ENCODE results near the gene HBE1.
"Not testable (repeated sequence)": the region's sequence is repeated elsewhere in the genome, so short reads cannot be mapped to it uniquely, and the experiment has no call there.

Gene HBE1

DNA sequence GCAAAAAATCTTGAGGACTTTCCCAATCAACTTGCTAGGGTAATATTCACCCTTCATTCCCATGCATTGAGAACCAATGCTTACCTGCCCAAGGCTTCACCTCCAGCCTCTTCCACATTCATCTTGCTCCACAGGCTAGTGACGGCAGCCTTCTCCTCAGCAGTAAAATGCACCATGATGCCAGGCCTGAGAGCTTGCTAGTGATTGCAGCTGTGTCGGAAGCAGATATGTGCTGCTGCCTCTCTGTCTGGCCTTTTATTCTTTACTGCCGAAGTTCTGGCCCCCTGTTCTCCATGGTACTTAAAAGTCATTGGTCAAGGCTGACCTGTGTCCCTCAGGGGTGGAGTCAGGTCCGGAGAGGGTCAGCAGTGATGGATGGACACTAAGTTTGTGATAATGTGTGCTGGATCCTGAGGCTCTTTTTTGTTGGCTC, at the start of gene HBE1:
HBE1 (minus strand) TSS at position 231 of the 433 bp plus-strand sequence; CDS start at position 176, 55 bp downstream.
- no peak for DNase-seq

DNA sequence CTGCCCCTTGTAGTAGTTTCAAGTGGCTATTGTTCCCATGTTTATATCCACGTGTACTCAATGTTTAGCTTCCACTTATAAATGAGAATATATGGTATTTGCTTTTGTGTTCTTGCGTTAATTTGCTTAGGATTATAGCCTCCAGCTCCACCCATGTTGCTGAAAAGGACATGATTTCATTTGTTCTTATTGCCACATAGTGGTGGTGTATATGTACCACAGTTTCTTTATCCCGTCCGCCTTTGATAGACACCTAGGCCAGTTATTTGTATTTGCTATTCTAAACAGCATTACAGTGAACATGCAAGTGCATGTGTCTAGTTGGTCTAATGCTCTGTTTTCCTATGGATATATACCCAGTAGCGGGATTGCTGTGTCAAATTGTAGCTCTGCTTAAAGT, 47.5 kb upstream of the HBE1 start:
- no peak for DNase-seq

DNA sequence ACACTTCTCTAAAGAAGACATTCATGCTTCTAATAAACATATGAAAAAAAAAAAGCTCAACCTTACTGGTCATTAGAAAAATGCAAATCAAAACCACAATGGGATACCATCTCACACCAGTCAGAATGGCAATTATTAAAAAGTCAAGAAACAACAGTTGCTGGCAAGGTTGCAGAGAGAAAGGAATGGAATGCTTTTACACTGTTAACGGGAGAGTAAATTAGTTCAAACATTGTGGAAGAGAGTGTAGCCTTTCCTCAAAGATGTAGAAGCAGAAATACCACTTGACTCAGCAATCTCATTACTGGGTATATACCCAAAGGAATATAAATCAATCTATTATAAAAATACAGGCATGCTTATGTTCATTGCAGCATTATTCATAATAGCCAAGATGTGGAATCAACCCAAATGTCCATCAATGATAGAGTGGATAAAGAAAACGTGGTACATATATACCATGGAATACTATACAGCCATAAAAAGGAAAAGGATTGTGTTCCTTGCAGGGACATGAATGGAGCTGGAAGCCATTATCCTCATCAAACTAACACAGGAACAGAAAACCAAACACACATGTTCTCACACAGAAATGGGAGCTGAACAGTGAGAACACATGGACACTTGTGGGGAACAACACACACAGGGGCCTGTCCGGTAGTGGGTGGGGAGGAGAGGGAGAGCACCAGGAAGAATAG, 43.7 kb upstream of the HBE1 start:
- DNase-seq = not testable (repeated sequence)

DNA sequence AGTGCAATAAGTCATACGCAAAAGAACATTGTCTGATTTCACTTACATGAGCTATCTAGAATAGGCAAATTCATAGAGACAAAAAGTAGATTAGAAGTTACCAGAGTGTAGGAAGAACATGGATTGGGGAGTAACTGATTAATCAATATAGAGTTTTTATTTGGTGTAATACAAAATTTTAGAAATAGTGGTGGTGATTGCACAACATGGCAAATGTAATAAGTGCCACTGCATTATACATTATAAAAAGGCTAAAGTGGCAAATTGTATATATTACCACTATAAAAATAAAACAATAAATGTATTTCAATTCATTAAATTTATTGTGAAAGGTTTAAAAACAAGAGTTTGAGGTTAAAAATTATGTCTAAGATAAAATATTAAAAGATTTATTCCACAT, 40.7 kb upstream of the HBE1 start:
- no peak for DNase-seq

DNA sequence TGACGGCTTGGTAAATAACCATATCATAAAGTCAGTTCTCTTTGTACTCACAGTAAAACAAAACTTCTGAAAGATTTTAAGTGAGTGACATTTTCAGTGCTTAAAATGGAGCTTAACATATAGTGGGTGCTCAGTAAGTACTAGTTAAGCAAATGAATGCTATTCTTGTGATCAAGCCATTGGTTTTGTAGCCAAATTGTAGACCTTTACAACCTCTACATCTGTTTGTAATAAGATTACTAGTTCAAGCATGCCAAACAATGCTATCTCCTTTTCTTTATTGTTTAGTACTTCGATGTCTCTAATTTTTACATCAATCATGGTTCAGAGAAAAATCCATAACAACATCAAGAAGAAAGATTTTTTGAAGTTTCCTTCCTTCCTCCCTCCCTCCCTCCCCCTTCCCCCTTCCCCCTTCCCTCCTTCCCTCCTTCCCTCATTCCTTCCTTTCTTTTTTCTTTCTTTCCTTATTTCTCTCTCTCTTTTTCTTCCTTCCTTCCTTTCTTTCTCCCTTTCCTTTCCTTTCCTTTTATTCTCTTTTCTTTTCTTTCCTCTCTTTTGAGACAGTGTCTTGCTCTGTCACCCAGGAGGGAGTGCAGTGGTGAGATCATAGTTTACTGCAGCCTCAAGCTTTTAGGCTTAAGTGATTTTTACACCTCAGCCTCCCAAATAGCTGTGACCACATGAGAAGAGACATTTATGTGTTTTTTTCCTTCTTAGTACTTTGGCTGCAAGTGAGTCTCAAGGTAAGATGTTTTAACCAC, 37.7 kb upstream of the HBE1 start:
- DNase-seq = no peak

DNA sequence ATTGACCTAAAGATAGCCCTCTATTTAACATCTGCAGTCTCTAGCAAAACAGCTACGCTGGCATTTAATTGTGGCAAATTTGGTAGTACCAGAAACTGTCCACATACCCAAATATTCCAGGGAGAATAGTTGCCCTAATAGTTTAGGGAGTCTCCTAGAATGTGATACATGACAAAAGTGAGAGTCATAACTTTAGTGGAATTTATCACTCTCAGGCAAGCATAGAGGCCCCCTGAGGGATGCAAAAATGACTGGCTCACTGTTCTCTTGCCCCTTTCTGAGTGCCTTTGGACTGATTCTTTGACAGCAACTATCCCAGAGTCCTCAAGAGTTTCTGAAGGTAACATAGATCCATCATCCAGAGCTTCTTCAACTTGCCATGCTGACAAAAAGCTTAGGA, 34.3 kb upstream of the HBE1 start:
- DNase-seq = no peak

DNA sequence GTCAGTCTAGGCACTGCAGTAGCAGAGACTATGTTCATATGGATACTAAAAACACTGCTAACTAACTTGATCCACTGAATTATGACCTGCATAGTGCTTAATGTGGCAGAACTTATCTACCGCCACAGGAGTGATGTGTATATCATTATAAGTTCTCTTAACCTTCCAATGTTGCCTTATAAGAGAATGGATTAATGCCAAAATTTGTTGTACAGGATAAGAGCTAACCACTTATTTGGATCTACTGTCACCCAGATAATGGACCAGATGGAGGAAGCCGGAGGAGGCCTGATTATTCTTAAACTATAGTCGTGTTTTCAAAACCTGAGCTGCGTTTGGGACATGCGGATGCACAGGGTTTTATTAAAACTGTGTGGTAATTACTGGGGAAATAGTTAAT, 33.9 kb upstream of the HBE1 start:
- no peak for DNase-seq

DNA sequence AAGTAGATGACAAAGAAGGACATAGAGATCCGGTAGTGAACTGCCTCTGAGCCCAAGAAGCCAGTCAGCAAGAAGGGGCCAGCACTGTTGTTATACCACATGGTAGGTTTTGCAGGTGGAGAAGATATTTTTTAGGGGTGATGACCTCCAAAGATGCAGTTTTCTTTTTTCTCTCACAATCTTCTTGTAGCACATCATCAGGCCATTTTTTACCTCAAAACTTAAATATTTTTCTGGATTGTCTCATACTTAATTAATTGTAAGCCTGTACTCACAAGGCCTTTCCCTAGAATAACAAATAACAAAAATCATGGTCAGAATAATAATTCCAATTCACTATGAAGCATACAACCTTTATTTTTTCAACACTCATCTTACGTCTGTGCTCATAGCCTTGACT, 32.1 kb upstream of the HBE1 start, which contains the start of gene OR51B4:
OR51B4 (minus strand) TSS at position 101 of the 400 bp plus-strand sequence; CDS start at position 101, 0 bp downstream.
- no peak for DNase-seq

DNA sequence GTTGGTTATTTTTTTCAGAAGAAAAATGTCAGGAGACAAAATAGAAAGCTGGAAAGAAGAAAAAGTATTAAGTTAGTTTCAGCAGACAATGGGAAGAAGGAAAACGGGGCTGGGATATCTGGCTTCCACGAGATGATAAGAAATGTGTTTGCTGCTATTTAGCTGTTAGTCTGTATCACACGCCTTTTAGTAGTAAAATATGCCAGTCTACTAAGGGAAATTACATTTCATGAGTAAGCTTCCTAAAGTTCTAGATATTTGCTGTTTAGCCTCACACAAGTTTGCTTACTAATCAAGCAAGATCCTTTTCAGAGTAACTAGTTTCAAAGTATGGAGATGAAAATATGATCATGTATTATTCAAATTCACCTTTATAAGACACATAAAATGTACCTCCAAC, 30.5 kb upstream of the HBE1 start:
- DNase-seq = no peak

DNA sequence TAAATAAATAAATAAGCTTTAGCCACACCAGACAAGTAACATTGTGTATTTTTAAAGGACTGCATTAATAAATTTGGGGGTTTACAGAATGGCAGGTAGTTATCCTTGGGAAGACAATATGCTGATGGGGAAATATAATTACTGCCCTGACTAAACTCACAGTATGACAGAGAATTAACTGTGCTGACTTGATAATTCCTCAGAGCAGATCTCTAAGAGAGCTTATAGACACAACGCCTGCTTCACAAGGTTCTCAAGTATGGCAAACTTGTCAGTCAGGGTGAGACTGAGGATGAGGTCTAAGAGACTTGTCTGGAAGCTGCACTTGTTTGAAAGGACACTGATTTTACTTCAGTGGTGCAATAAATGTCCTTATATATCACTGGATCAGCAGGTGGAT, 28.7 kb upstream of the HBE1 start:
- DNase-seq = no peak

DNA sequence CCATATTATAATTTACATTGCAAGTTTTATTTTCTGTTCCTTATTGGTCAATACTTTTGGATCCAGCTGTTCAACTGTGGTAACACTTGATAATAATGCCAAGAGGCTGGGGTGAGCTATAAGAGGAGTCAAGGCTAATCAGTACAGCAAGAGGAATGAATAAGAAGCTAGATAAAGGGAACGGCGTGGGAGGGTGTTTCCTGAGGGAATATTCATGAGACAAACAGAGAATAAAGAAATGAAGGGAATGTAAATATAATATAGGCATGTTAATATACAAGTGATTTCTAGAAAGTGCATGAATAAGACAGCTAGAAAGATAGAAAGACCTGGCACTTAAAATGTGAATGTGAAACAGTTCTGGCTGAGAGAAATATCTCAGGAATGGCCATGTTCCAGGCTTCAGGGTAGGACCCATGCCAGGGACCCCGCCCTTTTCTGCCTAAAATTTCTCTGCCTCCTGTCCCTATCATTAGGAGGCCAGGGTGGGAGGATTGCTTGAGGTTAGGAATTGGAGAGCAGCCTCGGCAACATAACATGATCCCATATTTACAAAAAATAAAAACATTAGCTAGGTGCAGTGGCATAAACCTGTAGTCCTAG, 28.1 kb upstream of the HBE1 start:
- no peak for DNase-seq

DNA sequence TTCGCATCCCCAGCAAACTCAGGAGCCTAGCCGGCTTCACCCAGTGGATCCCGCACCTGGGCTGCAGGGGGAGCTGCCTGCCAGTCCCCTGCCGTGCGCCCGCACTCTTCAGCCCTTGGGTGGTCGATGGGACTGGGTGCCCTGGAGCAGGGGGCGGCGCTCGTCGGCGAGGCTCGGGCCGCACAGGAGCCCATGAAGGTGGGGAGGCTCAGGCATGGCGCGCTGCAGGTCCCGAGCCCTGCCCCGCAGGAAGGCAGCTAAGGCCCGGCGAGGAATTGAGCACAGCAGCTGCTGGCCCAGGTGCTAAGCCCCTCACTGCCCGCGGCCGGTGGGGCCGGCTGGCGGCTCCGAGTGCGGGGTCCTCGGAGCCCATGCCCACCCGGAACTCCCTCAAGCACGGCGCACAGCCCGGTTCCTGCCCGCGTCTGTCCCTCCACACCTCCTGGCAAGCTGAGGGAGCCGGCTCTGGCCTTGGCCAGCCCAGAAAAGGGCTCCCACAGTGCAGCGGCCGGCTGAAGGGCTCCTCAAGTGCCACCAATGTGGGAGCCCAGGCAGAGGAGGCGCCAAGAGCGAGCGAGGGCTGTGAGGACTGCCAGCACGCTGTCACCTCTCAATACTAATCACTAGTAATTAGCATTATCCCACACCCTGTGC, 24.7 kb upstream of the HBE1 start:
- not testable (repeated sequence) for DNase-seq

DNA sequence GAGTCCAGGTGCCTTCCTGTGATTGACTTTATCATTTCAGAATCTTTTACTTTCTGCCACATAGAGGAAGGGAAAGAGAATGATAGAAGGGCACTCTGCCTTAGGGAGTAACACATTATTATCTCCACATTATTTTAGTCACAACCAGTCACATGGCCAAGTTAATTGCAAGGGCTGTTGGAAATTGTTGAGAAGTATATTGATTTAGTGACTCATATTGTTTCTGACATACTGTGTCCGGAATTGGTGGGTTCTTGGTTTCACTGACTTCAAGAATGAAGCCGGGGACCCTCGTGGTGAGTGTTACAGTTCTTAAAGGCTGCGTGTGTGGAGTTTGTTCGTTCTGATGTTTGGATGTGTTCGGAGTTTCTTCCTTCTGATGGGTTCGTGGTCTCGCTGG, 23.3 kb upstream of the HBE1 start:
- no peak for DNase-seq

DNA sequence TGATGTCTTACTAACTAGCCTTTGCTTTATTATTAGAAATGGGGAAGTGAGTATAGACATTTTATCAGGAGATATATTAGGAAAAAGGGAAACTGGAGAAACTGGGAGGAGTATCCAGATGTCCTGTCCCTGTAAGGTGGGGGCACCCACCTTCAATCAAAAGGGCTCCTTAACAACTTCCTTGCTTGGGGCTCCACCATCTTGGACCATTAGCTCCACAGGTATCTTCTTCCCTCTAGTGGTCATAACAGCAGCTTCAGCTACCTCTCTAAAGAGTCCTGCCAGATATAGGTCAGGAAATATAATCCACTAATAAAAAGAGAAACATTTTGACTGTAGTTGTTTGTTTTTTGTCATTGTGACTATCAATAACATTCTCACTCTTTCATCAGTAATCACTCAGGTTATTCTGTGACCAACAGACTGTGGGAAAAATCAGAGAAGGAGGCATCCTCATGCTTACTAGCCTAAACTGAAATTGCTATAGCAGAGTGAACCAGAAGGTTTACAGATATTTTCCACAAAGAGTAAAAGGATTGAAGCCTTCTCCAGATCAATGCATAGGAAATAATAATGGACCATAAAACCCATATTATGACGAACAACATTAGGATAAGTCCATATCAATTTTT, 21.6 kb upstream of the HBE1 start:
- no peak for DNase-seq

DNA sequence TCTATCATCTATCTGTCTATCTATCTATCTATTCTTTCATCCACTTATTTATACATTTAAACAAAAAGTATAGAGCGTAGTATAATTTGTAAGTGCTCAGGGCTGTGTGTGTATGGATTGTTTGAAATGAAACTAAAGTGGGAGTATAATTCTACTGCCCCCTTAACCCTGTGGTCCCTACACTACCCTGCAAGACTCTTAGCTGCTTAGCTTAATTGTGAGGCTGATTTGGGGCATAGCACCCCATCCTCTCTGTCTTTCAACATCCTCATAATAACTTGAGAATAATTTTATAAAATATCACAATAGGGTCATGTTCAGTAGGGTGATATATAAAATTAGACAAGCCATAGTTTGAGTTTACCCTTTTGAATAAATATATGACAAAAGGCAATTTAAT, 20.4 kb upstream of the HBE1 start:
- no peak for DNase-seq

DNA sequence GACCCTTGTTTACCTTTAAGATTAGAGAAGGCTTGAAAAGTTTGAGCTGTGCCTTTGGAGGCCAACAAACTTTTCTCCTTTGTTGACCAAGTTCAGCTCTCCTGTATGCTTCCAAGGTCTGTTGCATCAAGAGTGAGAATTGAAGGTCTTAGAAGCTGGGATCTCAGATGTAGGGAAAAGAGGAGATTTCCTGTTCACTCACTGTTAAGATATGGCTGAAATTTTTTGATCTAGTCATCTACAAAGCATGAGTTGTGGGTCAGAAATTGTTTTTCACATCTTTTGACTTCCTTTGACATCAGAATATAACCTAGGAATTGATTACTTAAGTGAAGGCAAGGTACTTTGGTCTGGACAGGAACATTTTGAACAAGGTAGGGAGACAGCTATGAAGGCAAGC, 20.0 kb upstream of the HBE1 start:
- DNase-seq = no peak

DNA sequence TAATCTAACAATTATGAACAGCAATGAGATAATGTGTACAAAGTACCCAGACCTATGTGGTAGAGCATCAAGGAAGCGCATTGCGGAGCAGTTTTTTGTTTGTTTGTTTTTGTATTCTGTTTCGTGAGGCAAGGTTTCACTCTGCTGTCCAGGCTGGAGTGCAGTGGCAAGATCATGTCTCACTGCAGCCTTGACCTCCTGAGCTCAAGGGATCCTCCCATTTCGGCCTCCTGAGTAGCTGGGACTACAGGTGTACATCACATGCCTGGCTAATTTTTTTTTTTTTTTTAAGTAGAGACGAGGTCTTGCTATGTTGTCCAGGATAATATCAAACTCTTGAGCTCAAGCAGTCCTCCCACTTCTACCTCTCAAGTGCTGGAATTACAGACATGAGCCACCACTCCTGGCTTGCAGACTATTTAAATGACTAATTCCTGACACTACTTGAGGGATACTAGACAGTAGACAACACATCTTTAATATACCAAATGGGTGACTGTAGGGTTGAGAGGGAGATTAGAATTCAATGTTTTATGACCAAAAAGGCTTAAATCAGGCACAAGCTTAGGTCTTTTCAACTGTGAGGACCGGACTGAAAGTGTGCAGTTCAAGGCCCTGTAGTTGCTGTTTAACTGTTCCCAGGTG, 19.3 kb upstream of the HBE1 start:
- DNase-seq = no peak

DNA sequence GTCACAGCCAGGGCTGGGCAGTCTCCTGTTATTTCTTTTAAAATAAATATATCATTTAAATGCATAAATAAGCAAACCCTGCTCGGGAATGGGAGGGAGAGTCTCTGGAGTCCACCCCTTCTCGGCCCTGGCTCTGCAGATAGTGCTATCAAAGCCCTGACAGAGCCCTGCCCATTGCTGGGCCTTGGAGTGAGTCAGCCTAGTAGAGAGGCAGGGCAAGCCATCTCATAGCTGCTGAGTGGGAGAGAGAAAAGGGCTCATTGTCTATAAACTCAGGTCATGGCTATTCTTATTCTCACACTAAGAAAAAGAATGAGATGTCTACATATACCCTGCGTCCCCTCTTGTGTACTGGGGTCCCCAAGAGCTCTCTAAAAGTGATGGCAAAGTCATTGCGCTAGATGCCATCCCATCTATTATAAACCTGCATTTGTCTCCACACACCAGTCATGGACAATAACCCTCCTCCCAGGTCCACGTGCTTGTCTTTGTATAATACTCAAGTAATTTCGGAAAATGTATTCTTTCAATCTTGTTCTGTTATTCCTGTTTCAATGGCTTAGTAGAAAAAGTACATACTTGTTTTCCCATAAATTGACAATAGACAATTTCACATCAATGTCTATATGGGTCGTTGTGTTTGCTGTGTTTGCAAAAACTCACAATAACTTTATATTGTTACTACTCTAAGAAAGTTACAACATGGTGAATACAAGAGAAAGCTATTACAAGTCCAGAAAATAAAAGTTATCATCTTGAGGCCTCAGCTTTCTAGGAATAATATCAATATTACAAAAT, 18.6 kb upstream of the HBE1 start:
- DNase-seq = no peak

DNA sequence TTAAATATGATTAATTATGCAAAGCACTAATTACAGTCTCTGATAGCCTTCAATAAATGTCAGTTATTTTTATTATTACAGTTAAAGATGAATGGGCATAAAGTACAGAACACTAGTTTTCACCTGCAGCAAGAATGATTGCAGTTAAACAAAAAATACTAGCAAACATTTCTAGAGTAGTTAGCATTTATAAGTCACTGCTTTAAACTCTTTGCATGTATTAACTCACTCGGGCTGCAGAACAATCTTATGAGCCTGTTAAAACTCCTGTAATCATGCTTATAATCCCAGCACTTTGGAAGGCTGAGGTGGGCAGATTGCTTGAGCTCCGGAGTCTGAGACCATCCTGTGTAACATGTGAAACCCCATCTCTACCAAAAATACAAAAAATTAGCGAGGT, 17.2 kb upstream of the HBE1 start:
- no peak for DNase-seq

DNA sequence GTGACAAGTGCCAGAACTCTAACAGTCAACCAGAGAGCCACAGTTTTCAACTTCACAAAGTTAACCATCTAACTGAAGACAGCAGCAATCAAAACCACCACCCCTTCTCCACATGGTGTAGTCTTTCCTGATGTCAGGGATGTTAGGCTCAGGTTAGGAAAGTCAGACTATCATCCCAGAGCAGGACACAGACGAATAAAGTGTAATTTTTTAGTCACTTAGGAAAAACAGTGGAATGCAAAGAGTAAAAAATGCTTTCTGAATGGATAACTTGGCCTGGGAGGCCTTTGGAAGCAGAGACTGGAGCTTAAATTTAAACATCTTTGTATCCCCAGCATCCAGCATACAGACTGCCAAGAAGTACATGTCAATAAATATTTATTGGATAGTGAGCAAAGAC, 16.6 kb upstream of the HBE1 start:
- no peak for DNase-seq

Data from nucleus accumbens (tissue), 56 donors.